GM23338 (cell line): ENCODE results near the gene HYAL2. TPM values are rescaled to one million over a fixed set of nuclear protein-coding genes. Genes with fewer than 3 reads are reported as not detected.

ENCODE experiments used
- ATAC-seq: fragments of 200-7000 bp; cut with Tn5 transposase; 3 replicates; pipeline ENCODE4 v1.9.1; 2020
- DNase-seq: peaks from one replicate; pipeline ENCODE4 v3.0.0-alpha.2; 2015; ENCODE audit warnings: low spot score
- H2AFZ ChIP-seq: fragments of 200-600 bp; sonication (generic); 2 replicates; pipeline ENCODE4 v1.8.0; 2016; ENCODE audit warnings: antibody characterized with exemption, mild to moderate bottlenecking, moderate library complexity
- H3F3A ChIP-seq: fragments of 200-600 bp; sonication (generic); replicated peaks from 2 replicates; pipeline ENCODE4 v1.8.0; 2017; ENCODE audit warnings: antibody characterized with exemption, mixed run types, low read depth
- H3K27ac ChIP-seq: fragments of 200-600 bp; sonication (generic); 2 replicates; pipeline ENCODE4 v1.6.1; 2016; ENCODE audit warnings: low read depth
- H3K27me3 ChIP-seq: fragments of 200-600 bp; sonication (generic); 2 replicates; pipeline ENCODE4 v1.8.0; 2016; ENCODE audit warnings: mild to moderate bottlenecking, mixed run types, moderate library complexity; ENCODE audit not compliant: insufficient read depth
- H3K36me3 ChIP-seq: fragments of 200-600 bp; sonication (generic); 2 replicates; pipeline ENCODE4 v1.8.0; 2016; ENCODE audit warnings: mild to moderate bottlenecking; ENCODE audit not compliant: insufficient read depth
- H3K4me1 ChIP-seq: fragments of 200-600 bp; sonication (generic); 2 replicates; pipeline ENCODE4 v1.8.0; 2016; ENCODE audit warnings: mild to moderate bottlenecking, moderate library complexity; ENCODE audit not compliant: insufficient read depth
- H3K4me2 ChIP-seq: fragments of 200-600 bp; sonication (generic); 2 replicates; pipeline ENCODE4 v1.7.1; 2017; ENCODE audit warnings: mixed run types
- H3K4me3 ChIP-seq: fragments of 200-600 bp; sonication (generic); 2 replicates; pipeline ENCODE4 v1.6.1; 2016; ENCODE audit warnings: mixed run types
- H3K79me2 ChIP-seq: fragments of 200-600 bp; sonication (generic); replicated peaks from 2 replicates; pipeline ENCODE4 v1.8.0; 2017; ENCODE audit warnings: mild to moderate bottlenecking; ENCODE audit not compliant: insufficient read depth
- H3K9me2 ChIP-seq: fragments of 200-600 bp; sonication (generic); 2 replicates; pipeline ENCODE4 v1.8.0; 2017; ENCODE audit not compliant: insufficient read depth
- H4K20me1 ChIP-seq: fragments of 200-600 bp; sonication (generic); replicated peaks from 2 replicates; pipeline ENCODE4 v1.8.0; 2017; ENCODE audit warnings: mild to moderate bottlenecking; ENCODE audit not compliant: insufficient read depth
- H3K27ac Mint-ChIP-seq: 2 replicates; pipeline ENCODE4 v1.8.0; 2020; ENCODE audit warnings: inconsistent platforms, mild to moderate bottlenecking, moderate library complexity, mixed read lengths
- H3K27me3 Mint-ChIP-seq: 3 replicates; pipeline ENCODE4 v1.8.0; 2022; ENCODE audit warnings: low read depth, mild to moderate bottlenecking, moderate library complexity, mixed read lengths, inconsistent platforms; ENCODE audit not compliant: insufficient read depth, poor library complexity
- H3K36me3 Mint-ChIP-seq: 3 replicates; pipeline ENCODE4 v1.8.0; 2021; ENCODE audit warnings: low read depth, mild to moderate bottlenecking, inconsistent platforms, moderate library complexity, mixed read lengths
- H3K4me1 Mint-ChIP-seq: 3 replicates; pipeline ENCODE4 v1.8.0; 2020; ENCODE audit warnings: mild to moderate bottlenecking, inconsistent platforms, mixed read lengths
- H3K4me3 Mint-ChIP-seq: 3 replicates; pipeline ENCODE4 v1.8.0; 2021; ENCODE audit warnings: moderate library complexity, mild to moderate bottlenecking, inconsistent platforms, mixed read lengths
- H3K9me3 Mint-ChIP-seq: 3 replicates; pipeline ENCODE4 v1.8.0; 2020; ENCODE audit warnings: moderate library complexity, mild to moderate bottlenecking, inconsistent platforms, mixed read lengths
- CREB1 ChIP-seq: fragments of 250-450 bp; sonication (Bioruptor Pico); IDR thresholded peaks from 2 replicates; pipeline ENCODE4 v1.5.0; 2020; ENCODE audit warnings: low read depth, mild to moderate bottlenecking, moderate library complexity
- EZH2 ChIP-seq: fragments of 200-600 bp; sonication (generic); IDR thresholded peaks from one replicate; pipeline ENCODE4 v1.8.0; 2017; ENCODE audit warnings: antibody characterized with exemption, mild to moderate bottlenecking, low read depth; ENCODE audit not compliant: unreplicated experiment
- EZH2phosphoT487 ChIP-seq: fragments of 200-600 bp; sonication (generic); IDR thresholded peaks from one replicate; pipeline ENCODE4 v1.8.1; 2018; ENCODE audit warnings: antibody characterized with exemption; ENCODE audit not compliant: unreplicated experiment
- JUNB ChIP-seq: IDR thresholded peaks from one replicate; pipeline ENCODE4 v1.6.1; 2016; ENCODE audit warnings: antibody characterized with exemption; ENCODE audit not compliant: unreplicated experiment
- NANOG ChIP-seq: IDR thresholded peaks from 2 replicates; pipeline ENCODE4 v1.6.1; 2016; ENCODE audit warnings: antibody characterized with exemption, borderline replicate concordance
- POLR2AphosphoS5 ChIP-seq: IDR thresholded peaks from 2 replicates; pipeline ENCODE4 v1.6.1; 2016; ENCODE audit warnings: antibody characterized with exemption, low read depth
- STAT1 ChIP-seq: IDR thresholded peaks from one replicate; pipeline ENCODE4 v1.6.1; 2016; ENCODE audit warnings: antibody characterized with exemption; ENCODE audit not compliant: unreplicated experiment
- ZNF114 ChIP-seq: fragments of 250-450 bp; sonication (Bioruptor Pico); IDR thresholded peaks from 2 replicates; pipeline ENCODE4 v1.5.0; 2020; ENCODE audit warnings: mild to moderate bottlenecking, moderate library complexity
- ZNF331 ChIP-seq: fragments of 250-450 bp; sonication (Bioruptor Pico); IDR thresholded peaks from 2 replicates; pipeline ENCODE4 v1.5.0; 2020; ENCODE audit warnings: low read depth, mild to moderate bottlenecking, moderate library complexity
- polyA plus RNA-seq: library from polyadenylated mRNA; unstranded; fragments of >200 nt; fragmentation: Nextera tagmentation; extraction: Ambion mirVana; gene quantifications from 2 replicates; pipeline ENCODE4 v1.2.1, GENCODE V29; 2016
- total RNA-seq: library from RNA; depleted of rRNA; stranded (reverse); fragments of >200 nt; shearing (Covaris generic); gene quantifications from 2 replicates; pipeline ENCODE4 v1.2.3, GENCODE V29; 2014
- TF ChIP-seq, protein P1 (sequence below): IDR thresholded peaks from 2 replicates; pipeline ENCODE4 v1.6.1; 2016; ENCODE audit warnings: antibody characterized with exemption
- TF ChIP-seq, protein P2 (sequence below): IDR thresholded peaks from one replicate; pipeline ENCODE4 v1.6.1; 2018; ENCODE audit warnings: antibody characterized with exemption; ENCODE audit not compliant: unreplicated experiment
- TF ChIP-seq, protein P3 (sequence below), 2 experiments: fragments of 200-600 bp in 1 of 2; sonication (generic) in 1 of 2; conservative IDR thresholded peaks; 2 replicates each; pipeline versions ENCODE4 v1.5.1 to v1.6.1; 2016 to 2017; ENCODE audit warnings: antibody characterized with exemption in 2 of 2, low read depth in 2 of 2, mild to moderate bottlenecking in 2 of 2, moderate library complexity in 1 of 2
- TF ChIP-seq, protein P4 (sequence below): fragments of 250-450 bp; sonication (Bioruptor Pico); IDR thresholded peaks from 2 replicates; pipeline ENCODE4 v1.5.0; 2020; ENCODE audit warnings: mild to moderate bottlenecking, moderate library complexity

The HYAL2 gene
- total and polyA plus RNA-seq, 2 experiments from 2014 or later, result 28.9 to 74.3 TPM

DNA sequence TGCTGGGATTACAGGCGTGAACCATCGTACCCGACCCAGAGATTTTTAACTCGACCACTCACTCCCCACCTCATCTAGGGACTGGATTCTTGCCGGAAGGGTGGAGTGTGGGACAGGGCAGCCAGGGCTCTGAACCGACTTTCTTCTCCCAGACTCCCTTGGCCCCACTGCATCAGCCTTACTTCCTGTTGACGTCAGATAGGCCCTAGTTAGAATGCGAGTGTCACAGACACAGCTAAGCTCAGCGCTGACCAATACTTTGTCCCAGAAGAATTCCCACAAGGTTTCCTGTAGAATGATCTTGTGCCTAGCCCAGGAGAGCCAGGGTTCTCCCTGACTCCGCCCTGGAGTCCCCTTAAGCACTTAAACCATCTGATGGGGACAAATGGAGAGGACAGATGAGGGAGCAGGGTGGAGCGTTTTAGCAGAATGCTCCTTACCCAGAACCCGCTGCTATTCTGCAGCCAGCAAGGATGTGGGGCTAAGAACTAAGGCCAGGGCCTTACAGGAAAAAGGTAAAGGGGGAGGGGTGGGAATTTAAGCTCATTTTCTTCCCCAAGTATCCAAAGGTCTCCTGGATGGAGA is 11.3 kb upstream of the HYAL2 start:
- Histone ChIP-seq H3K79me2 (peaks cover 36% of the 10 kb centered on the region), H3K9me2 (no peaks in the 10 kb centered on the region), H2AFZ (no peak overlapping the region), H3K4me2 (no peak overlapping the region), H3K36me3 (peaks cover 8% of the 10 kb centered on the region), H3K4me1 (peaks cover 16% of the 10 kb centered on the region), H3K4me3 (no peak overlapping the region), H4K20me1 (peaks cover 17% of the 10 kb centered on the region), H3F3A (peaks cover 32% of the 10 kb centered on the region), H3K27ac (no peak overlapping the region), H3K27me3 (peaks cover 8% of the 10 kb centered on the region)
- no peak overlapping the region; the same call in 2 of the 3 replicates for H3K4me3 Mint-ChIP-seq
- DNase-seq (no peak), ATAC-seq (no peak)
- no peak for TF ChIP-seq JUNB
- TF ChIP-seq CREB1 (CRISPR knock-in tag), result no peak
- no peak for TF ChIP-seq STAT1
- TF ChIP-seq NANOG, result no peak
- TF ChIP-seq, protein P1, sequence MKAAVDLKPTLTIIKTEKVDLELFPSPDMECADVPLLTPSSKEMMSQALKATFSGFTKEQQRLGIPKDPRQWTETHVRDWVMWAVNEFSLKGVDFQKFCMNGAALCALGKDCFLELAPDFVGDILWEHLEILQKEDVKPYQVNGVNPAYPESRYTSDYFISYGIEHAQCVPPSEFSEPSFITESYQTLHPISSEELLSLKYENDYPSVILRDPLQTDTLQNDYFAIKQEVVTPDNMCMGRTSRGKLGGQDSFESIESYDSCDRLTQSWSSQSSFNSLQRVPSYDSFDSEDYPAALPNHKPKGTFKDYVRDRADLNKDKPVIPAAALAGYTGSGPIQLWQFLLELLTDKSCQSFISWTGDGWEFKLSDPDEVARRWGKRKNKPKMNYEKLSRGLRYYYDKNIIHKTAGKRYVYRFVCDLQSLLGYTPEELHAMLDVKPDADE, result no peak
- TF ChIP-seq, protein P2, sequence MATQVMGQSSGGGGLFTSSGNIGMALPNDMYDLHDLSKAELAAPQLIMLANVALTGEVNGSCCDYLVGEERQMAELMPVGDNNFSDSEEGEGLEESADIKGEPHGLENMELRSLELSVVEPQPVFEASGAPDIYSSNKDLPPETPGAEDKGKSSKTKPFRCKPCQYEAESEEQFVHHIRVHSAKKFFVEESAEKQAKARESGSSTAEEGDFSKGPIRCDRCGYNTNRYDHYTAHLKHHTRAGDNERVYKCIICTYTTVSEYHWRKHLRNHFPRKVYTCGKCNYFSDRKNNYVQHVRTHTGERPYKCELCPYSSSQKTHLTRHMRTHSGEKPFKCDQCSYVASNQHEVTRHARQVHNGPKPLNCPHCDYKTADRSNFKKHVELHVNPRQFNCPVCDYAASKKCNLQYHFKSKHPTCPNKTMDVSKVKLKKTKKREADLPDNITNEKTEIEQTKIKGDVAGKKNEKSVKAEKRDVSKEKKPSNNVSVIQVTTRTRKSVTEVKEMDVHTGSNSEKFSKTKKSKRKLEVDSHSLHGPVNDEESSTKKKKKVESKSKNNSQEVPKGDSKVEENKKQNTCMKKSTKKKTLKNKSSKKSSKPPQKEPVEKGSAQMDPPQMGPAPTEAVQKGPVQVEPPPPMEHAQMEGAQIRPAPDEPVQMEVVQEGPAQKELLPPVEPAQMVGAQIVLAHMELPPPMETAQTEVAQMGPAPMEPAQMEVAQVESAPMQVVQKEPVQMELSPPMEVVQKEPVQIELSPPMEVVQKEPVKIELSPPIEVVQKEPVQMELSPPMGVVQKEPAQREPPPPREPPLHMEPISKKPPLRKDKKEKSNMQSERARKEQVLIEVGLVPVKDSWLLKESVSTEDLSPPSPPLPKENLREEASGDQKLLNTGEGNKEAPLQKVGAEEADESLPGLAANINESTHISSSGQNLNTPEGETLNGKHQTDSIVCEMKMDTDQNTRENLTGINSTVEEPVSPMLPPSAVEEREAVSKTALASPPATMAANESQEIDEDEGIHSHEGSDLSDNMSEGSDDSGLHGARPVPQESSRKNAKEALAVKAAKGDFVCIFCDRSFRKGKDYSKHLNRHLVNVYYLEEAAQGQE, result no peak
- TF ChIP-seq EZH2, result no peak
- no peak for TF ChIP-seq ZNF114
- TF ChIP-seq POLR2AphosphoS5, result no peak
- no peak for TF ChIP-seq ZNF331 (CRISPR knock-in tag)
- TF ChIP-seq, protein P3, sequence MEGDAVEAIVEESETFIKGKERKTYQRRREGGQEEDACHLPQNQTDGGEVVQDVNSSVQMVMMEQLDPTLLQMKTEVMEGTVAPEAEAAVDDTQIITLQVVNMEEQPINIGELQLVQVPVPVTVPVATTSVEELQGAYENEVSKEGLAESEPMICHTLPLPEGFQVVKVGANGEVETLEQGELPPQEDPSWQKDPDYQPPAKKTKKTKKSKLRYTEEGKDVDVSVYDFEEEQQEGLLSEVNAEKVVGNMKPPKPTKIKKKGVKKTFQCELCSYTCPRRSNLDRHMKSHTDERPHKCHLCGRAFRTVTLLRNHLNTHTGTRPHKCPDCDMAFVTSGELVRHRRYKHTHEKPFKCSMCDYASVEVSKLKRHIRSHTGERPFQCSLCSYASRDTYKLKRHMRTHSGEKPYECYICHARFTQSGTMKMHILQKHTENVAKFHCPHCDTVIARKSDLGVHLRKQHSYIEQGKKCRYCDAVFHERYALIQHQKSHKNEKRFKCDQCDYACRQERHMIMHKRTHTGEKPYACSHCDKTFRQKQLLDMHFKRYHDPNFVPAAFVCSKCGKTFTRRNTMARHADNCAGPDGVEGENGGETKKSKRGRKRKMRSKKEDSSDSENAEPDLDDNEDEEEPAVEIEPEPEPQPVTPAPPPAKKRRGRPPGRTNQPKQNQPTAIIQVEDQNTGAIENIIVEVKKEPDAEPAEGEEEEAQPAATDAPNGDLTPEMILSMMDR (conservative IDR thresholded peaks at IDR 0.05; ENCODE audit: low read depth in 2 of 2), result no peak
- TF ChIP-seq EZH2phosphoT487, result no peak
- TF ChIP-seq, protein P4, sequence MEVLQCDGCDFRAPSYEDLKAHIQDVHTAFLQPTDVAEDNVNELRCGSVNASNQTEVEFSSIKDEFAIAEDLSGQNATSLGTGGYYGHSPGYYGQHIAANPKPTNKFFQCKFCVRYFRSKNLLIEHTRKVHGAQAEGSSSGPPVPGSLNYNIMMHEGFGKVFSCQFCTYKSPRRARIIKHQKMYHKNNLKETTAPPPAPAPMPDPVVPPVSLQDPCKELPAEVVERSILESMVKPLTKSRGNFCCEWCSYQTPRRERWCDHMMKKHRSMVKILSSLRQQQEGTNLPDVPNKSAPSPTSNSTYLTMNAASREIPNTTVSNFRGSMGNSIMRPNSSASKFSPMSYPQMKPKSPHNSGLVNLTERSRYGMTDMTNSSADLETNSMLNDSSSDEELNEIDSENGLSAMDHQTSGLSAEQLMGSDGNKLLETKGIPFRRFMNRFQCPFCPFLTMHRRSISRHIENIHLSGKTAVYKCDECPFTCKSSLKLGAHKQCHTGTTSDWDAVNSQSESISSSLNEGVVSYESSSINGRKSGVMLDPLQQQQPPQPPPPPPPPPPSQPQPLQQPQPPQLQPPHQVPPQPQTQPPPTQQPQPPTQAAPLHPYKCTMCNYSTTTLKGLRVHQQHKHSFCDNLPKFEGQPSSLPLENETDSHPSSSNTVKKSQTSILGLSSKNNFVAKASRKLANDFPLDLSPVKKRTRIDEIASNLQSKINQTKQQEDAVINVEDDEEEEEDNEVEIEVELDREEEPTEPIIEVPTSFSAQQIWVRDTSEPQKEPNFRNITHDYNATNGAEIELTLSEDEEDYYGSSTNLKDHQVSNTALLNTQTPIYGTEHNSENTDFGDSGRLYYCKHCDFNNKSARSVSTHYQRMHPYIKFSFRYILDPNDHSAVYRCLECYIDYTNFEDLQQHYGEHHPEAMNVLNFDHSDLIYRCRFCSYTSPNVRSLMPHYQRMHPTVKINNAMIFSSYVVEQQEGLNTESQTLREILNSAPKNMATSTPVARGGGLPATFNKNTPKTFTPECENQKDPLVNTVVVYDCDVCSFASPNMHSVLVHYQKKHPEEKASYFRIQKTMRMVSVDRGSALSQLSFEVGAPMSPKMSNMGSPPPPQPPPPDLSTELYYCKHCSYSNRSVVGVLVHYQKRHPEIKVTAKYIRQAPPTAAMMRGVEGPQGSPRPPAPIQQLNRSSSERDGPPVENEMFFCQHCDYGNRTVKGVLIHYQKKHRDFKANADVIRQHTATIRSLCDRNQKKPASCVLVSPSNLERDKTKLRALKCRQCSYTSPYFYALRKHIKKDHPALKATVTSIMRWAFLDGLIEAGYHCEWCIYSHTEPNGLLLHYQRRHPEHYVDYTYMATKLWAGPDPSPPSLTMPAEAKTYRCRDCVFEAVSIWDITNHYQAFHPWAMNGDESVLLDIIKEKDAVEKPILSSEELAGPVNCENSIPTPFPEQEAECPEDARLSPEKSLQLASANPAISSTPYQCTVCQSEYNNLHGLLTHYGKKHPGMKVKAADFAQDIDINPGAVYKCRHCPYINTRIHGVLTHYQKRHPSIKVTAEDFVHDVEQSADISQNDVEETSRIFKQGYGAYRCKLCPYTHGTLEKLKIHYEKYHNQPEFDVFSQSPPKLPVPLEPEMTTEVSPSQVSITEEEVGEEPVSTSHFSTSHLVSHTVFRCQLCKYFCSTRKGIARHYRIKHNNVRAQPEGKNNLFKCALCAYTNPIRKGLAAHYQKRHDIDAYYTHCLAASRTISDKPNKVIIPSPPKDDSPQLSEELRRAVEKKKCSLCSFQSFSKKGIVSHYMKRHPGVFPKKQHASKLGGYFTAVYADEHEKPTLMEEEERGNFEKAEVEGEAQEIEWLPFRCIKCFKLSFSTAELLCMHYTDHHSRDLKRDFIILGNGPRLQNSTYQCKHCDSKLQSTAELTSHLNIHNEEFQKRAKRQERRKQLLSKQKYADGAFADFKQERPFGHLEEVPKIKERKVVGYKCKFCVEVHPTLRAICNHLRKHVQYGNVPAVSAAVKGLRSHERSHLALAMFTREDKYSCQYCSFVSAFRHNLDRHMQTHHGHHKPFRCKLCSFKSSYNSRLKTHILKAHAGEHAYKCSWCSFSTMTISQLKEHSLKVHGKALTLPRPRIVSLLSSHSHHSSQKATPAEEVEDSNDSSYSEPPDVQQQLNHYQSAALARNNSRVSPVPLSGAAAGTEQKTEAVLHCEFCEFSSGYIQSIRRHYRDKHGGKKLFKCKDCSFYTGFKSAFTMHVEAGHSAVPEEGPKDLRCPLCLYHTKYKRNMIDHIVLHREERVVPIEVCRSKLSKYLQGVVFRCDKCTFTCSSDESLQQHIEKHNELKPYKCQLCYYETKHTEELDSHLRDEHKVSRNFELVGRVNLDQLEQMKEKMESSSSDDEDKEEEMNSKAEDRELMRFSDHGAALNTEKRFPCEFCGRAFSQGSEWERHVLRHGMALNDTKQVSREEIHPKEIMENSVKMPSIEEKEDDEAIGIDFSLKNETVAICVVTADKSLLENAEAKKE (CRISPR knock-in tag), result no peak
- no peak overlapping the region for H3K27ac Mint-ChIP-seq
- H3K27me3 Mint-ChIP-seq, result peaks cover 21% of the 10 kb centered on the region
- H3K4me1 Mint-ChIP-seq, result peaks cover 22% of the 10 kb centered on the region
- no peaks in the 10 kb centered on the region; the same call in 2 of the 3 replicates for H3K9me3 Mint-ChIP-seq
- peaks cover 27% of the 10 kb centered on the region for H3K36me3 Mint-ChIP-seq
